GM21360 (cell line): ENCODE measurements around the gene OR56A3.

Source experiments
- ATAC-seq: cut with Tn5 transposase; IDR thresholded peaks from one replicate; pipeline ENCODE4 v1.9.1; 2021; ENCODE audit warnings: mild to moderate bottlenecking, moderate library complexity; ENCODE audit not compliant: unreplicated experiment

OR56A3 gene

GRCh38 chr11:5968394-5968793 lies 26.3 kb downstream of the OR56A3 start, which contains the start of gene OR56A5:
Gene OR56A5, minus strand, starts transcription at chr11:5968494. Its CDS starts 0 bp downstream, at chr11:5968494.
- ATAC-seq = no peak

DNA sequence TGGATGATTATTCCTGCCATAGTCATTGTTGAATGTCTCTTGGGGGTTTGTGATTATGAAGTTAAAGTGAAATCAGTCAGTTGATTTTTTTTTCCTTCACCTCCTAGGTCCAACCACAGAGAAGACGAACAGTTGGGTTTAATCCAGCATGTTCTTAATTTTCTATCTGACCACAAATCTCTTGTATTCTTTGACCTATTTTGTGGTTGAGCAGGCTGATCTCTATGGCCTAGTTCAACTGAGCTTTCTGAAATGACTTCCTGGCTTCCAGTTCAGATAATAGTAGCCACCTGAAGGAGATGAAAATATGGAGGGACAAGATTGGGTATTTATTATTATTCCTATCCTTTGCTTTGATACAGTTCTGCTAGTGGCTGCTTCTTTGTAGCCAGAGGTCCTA lies 31.5 kb downstream of the OR56A3 start:
- ATAC-seq = no peak

DNA sequence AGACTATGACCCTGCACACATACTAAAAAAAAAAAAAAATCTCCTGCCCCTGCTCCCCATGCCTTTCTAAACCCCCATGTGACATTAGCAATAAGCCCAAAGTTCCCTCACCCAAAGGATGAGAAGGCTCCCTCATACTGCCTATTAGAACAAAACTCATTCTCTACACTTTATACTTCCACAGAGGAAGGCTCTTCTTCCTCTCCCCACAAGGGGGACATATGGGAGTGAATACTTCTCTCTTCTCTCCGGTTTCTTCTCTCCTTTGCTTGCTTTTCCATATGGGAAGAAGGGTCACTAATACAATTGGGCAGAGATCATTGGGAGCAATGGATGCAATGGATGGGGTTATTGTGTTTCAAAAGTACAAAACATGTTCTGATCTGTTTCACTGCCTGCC lies 41.4 kb downstream of the OR56A3 start:
- ATAC-seq = no peak

DNA sequence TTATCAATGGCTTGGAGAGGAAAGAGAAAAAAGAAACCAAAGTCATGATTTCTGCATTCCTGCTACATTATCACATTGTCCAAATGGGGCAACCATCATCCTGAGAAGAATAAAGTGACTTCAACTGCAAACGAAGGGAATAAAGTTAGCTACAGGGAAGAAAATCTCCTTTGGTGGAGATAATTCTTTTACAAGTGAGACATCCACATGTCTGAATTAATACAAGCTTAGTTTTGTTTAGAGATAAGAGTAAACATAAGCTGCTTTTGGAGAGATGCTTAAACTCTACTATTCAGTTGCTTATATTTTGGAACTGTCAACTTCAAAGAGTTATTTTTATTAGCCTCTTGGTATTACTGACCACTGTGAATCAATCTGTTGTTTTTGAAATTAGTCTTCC lies 44.8 kb downstream of the OR56A3 start, which contains the start of gene OR52L1:
Gene OR52L1, minus strand, starts transcription at position 101 of the 400 bp plus-strand sequence. Its CDS starts 55 bp downstream, at position 46.
- ATAC-seq = no peak

GRCh38 chr11:5989203-5989602 lies 47.2 kb downstream of the OR56A3 start:
- ATAC-seq = no peak

GRCh38 chr11:5992150-5992549 lies 50.1 kb downstream of the OR56A3 start:
- ATAC-seq = no peak

DNA sequence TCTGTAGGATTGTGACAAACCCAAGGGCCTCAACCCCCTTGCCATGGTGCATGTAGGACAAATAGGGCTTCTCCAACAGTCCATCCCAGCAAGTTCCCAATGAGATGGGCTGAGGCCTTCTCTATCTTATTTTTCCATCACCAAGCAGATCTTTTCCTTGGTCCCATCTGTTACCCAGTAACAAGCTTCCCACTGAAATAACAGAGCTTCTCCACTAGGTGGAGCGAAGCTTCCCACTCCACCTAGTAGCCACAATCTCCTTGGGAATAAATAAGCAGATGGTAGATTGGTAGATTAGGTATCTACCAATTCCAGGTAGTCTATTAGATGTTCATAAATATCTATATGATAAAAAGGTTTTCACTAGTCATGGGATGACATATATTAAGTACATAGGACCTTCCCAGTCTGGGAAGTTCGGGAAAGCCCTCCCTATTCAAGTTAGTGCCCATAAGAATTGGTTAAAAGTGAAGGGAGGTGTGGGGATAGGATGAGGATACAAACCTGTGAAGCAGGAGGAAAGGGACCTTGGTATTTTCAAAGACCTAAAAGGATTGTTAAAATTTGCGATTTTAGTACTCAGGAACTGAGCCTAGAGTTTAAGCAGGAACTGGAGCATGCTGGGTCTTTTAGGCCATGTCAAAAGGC lies 50.7 kb downstream of the OR56A3 start:
- no peak for ATAC-seq

DNA sequence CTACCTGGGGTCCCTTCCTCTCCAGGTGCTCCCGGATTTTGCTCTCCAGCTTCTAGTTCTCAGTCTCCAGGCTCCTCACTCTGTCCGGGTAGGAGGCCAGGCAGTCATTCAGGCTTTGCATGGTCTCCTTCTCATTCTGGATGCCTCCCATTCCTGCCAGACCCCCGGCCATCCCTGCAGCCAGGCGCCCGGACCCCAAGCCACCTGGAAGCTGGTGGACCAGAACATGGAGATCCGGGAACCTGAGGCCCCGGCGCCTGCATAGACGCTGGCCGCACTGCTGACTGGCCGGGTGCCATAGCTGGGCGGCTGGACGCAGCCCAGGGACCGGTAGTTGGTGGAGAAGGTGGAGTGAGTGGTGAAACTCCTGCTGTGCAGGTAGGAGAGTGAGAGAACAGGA lies 52.7 kb downstream of the OR56A3 start:
- ATAC-seq = no peak
